ENCODE measurements around the gene PRSS2. TPM values are rescaled to one million over a fixed set of nuclear protein-coding genes. Genes with fewer than 3 reads are reported as not detected.
"Not testable (repeated sequence)": the region's sequence is repeated elsewhere in the genome, so short reads cannot be mapped to it uniquely, and the experiment has no call there.

PRSS2 gene
- total and polyA plus RNA-seq, 9 donors = 0.09 to 1.3 (median 1.2) TPM; not detected in 6

- Histone ChIP-seq H3K4me3 (ENCODE audit: low read length) (no peak overlapping the region), H3K27me3 (ENCODE audit: control insufficient read depth, insufficient read depth, low read length) (no peaks in the 10 kb centered on the region), H3K36me3 (ENCODE audit: control insufficient read depth, insufficient read depth, low read length) (no peaks in the 10 kb centered on the region), H3K9me3 (replicated peaks; ENCODE audit: control insufficient read depth, low read depth, low read length) (no peaks in the 10 kb centered on the region), H3K27ac (ENCODE audit: low read length) (no peak overlapping the region), H3K4me1 (ENCODE audit: control insufficient read depth, insufficient read depth, low read length) (no peaks in the 10 kb centered on the region)
- 40% methylated on average over 1 of the region's 4 CpGs for WGBS (ENCODE audit: insufficient coverage)
- DNase-seq = no peak
These were observed 3.4 kb downstream of the PRSS2 start for GRCh38 chr7:142773937-142774744.

GRCh38 chr7:142774826-142775225, 4.1 kb downstream of the PRSS2 start:
- Histone ChIP-seq H3K36me3 (ENCODE audit: control insufficient read depth, insufficient read depth, low read length) (no peaks in the 10 kb centered on the region), H3K9me3 (replicated peaks; ENCODE audit: control insufficient read depth, low read depth, low read length) (no peaks in the 10 kb centered on the region), H3K4me1 (ENCODE audit: control insufficient read depth, insufficient read depth, low read length) (no peaks in the 10 kb centered on the region), H3K27ac (ENCODE audit: low read length) (no peak overlapping the region), H3K27me3 (ENCODE audit: control insufficient read depth, insufficient read depth, low read length) (no peaks in the 10 kb centered on the region), H3K4me3 (ENCODE audit: low read length) (no peak overlapping the region)
- DNase-seq = no peak
- WGBS (ENCODE audit: insufficient coverage) = 63% methylated on average over 8 of the region's 8 CpGs

GRCh38 chr7:142775351-142776115, 4.8 kb downstream of the PRSS2 start:
- WGBS (ENCODE audit: insufficient coverage) = 86% methylated on average over 3 of the region's 6 CpGs
- not testable (repeated sequence) for H3K27ac ChIP-seq (ENCODE audit: low read length); H3K9me3 ChIP-seq (replicated peaks; ENCODE audit: control insufficient read depth, low read depth, low read length); H3K27me3 ChIP-seq (ENCODE audit: control insufficient read depth, insufficient read depth, low read length); H3K4me1 ChIP-seq (ENCODE audit: control insufficient read depth, insufficient read depth, low read length); H3K36me3 ChIP-seq (ENCODE audit: control insufficient read depth, insufficient read depth, low read length); H3K4me3 ChIP-seq (ENCODE audit: low read length); DNase-seq

GRCh38 chr7:142776206-142776844, 5.6 kb downstream of the PRSS2 start:
- 90% methylated on average over 6 of the region's 9 CpGs for WGBS (ENCODE audit: insufficient coverage)
- H3K4me1 ChIP-seq (ENCODE audit: control insufficient read depth, insufficient read depth, low read length) = no peaks in the 10 kb centered on the region

GRCh38 chr7:142776845-142777225, 6.1 kb downstream of the PRSS2 start:
- not testable (repeated sequence) for H3K36me3 ChIP-seq (ENCODE audit: control insufficient read depth, insufficient read depth, low read length); H3K4me1 ChIP-seq (ENCODE audit: control insufficient read depth, insufficient read depth, low read length); DNase-seq; H3K4me3 ChIP-seq (ENCODE audit: low read length); H3K27ac ChIP-seq (ENCODE audit: low read length); H3K9me3 ChIP-seq (replicated peaks; ENCODE audit: control insufficient read depth, low read depth, low read length); H3K27me3 ChIP-seq (ENCODE audit: control insufficient read depth, insufficient read depth, low read length)
- no CpG with 5 or more reads among the region's 2 CpGs for WGBS (ENCODE audit: insufficient coverage)

More at GRCh38 chr7:142776206-142776844, 5.6 kb downstream of the PRSS2 start:
- H3K27me3 ChIP-seq (ENCODE audit: control insufficient read depth, insufficient read depth, low read length) = peaks cover 7% of the 10 kb centered on the region
- H3K36me3 ChIP-seq (ENCODE audit: control insufficient read depth, insufficient read depth, low read length) = no peaks in the 10 kb centered on the region
- H3K27ac ChIP-seq (ENCODE audit: low read length) = no peak overlapping the region
- no peak for DNase-seq
- no peaks in the 10 kb centered on the region for H3K9me3 ChIP-seq (replicated peaks; ENCODE audit: control insufficient read depth, low read depth, low read length)
- H3K4me3 ChIP-seq (ENCODE audit: low read length) = no peak overlapping the region

- Histone ChIP-seq H3K4me3 (ENCODE audit: low read length) (no peak overlapping the region), H3K36me3 (ENCODE audit: control insufficient read depth, insufficient read depth, low read length) (no peaks in the 10 kb centered on the region), H3K4me1 (ENCODE audit: control insufficient read depth, insufficient read depth, low read length) (no peaks in the 10 kb centered on the region), H3K9me3 (replicated peaks; ENCODE audit: control insufficient read depth, low read depth, low read length) (no peaks in the 10 kb centered on the region), H3K27ac (ENCODE audit: low read length) (no peak overlapping the region), H3K27me3 (ENCODE audit: control insufficient read depth, insufficient read depth, low read length) (peaks cover 9% of the 10 kb centered on the region)
- no CpG with 5 or more reads among the region's 2 CpGs for WGBS (ENCODE audit: insufficient coverage)
- peak; percentile 7 for DNase-seq
These were observed 6.5 kb downstream of the PRSS2 start for GRCh38 chr7:142777318-142777717.

GRCh38 chr7:142782922-142783900, 12.4 kb downstream of the PRSS2 start:
- H3K27ac ChIP-seq (ENCODE audit: low read length) = no peak overlapping the region
- peak; percentile 90 for DNase-seq
- no peaks in the 10 kb centered on the region for H3K36me3 ChIP-seq (ENCODE audit: control insufficient read depth, insufficient read depth, low read length)
- under 1% methylated on average over 25 of the region's 32 CpGs for WGBS (ENCODE audit: insufficient coverage)
- H3K27me3 ChIP-seq (ENCODE audit: control insufficient read depth, insufficient read depth, low read length) = peaks cover 17% of the 10 kb centered on the region
- H3K9me3 ChIP-seq (replicated peaks; ENCODE audit: control insufficient read depth, low read depth, low read length) = no peaks in the 10 kb centered on the region
- peak overlapping the region; percentile 22 for H3K4me3 ChIP-seq (ENCODE audit: low read length)
- H3K4me1 ChIP-seq (ENCODE audit: control insufficient read depth, insufficient read depth, low read length) = peaks cover 3% of the 10 kb centered on the region

- H3K4me1 ChIP-seq (ENCODE audit: control insufficient read depth, insufficient read depth, low read length) = peaks cover 3% of the 10 kb centered on the region
- WGBS (ENCODE audit: insufficient coverage) = 81% methylated on average over 6 of the region's 7 CpGs
- no peaks in the 10 kb centered on the region for H3K36me3 ChIP-seq (ENCODE audit: control insufficient read depth, insufficient read depth, low read length)
- peaks cover 17% of the 10 kb centered on the region for H3K27me3 ChIP-seq (ENCODE audit: control insufficient read depth, insufficient read depth, low read length)
- H3K4me3 ChIP-seq (ENCODE audit: low read length) = no peak overlapping the region
- DNase-seq = no peak
- H3K9me3 ChIP-seq (replicated peaks; ENCODE audit: control insufficient read depth, low read depth, low read length) = no peaks in the 10 kb centered on the region
- H3K27ac ChIP-seq (ENCODE audit: low read length) = no peak overlapping the region
These were observed 13.3 kb downstream of the PRSS2 start for GRCh38 chr7:142784096-142784495.

GRCh38 chr7:142784716-142785115, 13.9 kb downstream of the PRSS2 start:
- peaks cover 3% of the 10 kb centered on the region for H3K4me1 ChIP-seq (ENCODE audit: control insufficient read depth, insufficient read depth, low read length)
- no peak overlapping the region for H3K4me3 ChIP-seq (ENCODE audit: low read length)
- no peaks in the 10 kb centered on the region for H3K9me3 ChIP-seq (replicated peaks; ENCODE audit: control insufficient read depth, low read depth, low read length)
- H3K27ac ChIP-seq (ENCODE audit: low read length) = no peak overlapping the region
- no CpG with 5 or more reads among the region's 8 CpGs for WGBS (ENCODE audit: insufficient coverage)
- H3K36me3 ChIP-seq (ENCODE audit: control insufficient read depth, insufficient read depth, low read length) = no peaks in the 10 kb centered on the region
- H3K27me3 ChIP-seq (ENCODE audit: control insufficient read depth, insufficient read depth, low read length) = peaks cover 17% of the 10 kb centered on the region
- no peak for DNase-seq

Measured in muscle of leg (tissue), 11 donors.